NCI-H748 treated with DMSO at 0.1 percent for 48 hours (cell line): ENCODE measurements around the gene PDE4B.

Experiments used
- DNase-seq: peaks from one replicate; lab custom pipeline; 2025; lab: John Stamatoyannopoulos, UW

The PDE4B gene

GRCh38 chr1:66285618-66286270, 493.0 kb downstream of the PDE4B start:
- DNase-seq, result no peak

- no peak for DNase-seq
These were observed 493.6 kb downstream of the PDE4B start for GRCh38 chr1:66286307-66286706.

- no peak for DNase-seq
These were observed 495.4 kb downstream of the PDE4B start for GRCh38 chr1:66288048-66288447.

GRCh38 chr1:66290761-66291530, 498.3 kb downstream of the PDE4B start:
- DNase-seq, result no peak

- DNase-seq, result no peak
These were observed 498.8 kb downstream of the PDE4B start for GRCh38 chr1:66291531-66291864.

GRCh38 chr1:66292305-66292704, 499.6 kb downstream of the PDE4B start:
- DNase-seq, result no peak

- no peak for DNase-seq
These were observed 500.2 kb downstream of the PDE4B start for GRCh38 chr1:66292944-66293343.

GRCh38 chr1:66294707-66295370, 502.1 kb downstream of the PDE4B start:
- DNase-seq, result no peak

- no peak for DNase-seq
These were observed 503.1 kb downstream of the PDE4B start for GRCh38 chr1:66295803-66296202.

- DNase-seq, result no peak
These were observed 503.7 kb downstream of the PDE4B start for GRCh38 chr1:66296370-66296769.

GRCh38 chr1:66296951-66297350, 504.3 kb downstream of the PDE4B start:
- no peak for DNase-seq

- no peak for DNase-seq
These were observed 505.8 kb downstream of the PDE4B start for GRCh38 chr1:66298464-66298863.

- DNase-seq, result no peak
These were observed 507.7 kb downstream of the PDE4B start for GRCh38 chr1:66300280-66300971.

- DNase-seq, result no peak
These were observed 508.3 kb downstream of the PDE4B start for GRCh38 chr1:66300972-66301451.

- DNase-seq, result no peak
These were observed 509.6 kb downstream of the PDE4B start for GRCh38 chr1:66302184-66302742.

GRCh38 chr1:66302815-66303214, 510.1 kb downstream of the PDE4B start:
- DNase-seq, result no peak

- DNase-seq, result no peak
These were observed 511.0 kb downstream of the PDE4B start for GRCh38 chr1:66303646-66304045.

- DNase-seq, result no peak
These were observed 511.4 kb downstream of the PDE4B start for GRCh38 chr1:66304128-66304527.

GRCh38 chr1:66305927-66306326, 513.2 kb downstream of the PDE4B start:
- no peak for DNase-seq

GRCh38 chr1:66309006-66309741, 516.5 kb downstream of the PDE4B start:
- no peak for DNase-seq

GRCh38 chr1:66311092-66311491, 518.4 kb downstream of the PDE4B start:
- DNase-seq, result no peak
